HUES64 (cell line): ENCODE results near the gene ABL2.

Experiments used
- H3K27ac ChIP-seq: 2 replicates; pipeline ENCODE4 v1.7.0; 2013; ENCODE audit warnings: low read depth, low read length, inconsistent platforms
- H3K27me3 ChIP-seq: 2 replicates; pipeline ENCODE4 v1.6.1; 2013; ENCODE audit warnings: mild to moderate bottlenecking, low read length; ENCODE audit not compliant: insufficient read depth
- H3K36me3 ChIP-seq: 2 replicates; pipeline ENCODE4 v1.6.1; 2013; ENCODE audit warnings: mild to moderate bottlenecking, low read length; ENCODE audit not compliant: insufficient read depth
- H3K4me1 ChIP-seq: 2 replicates; pipeline ENCODE4 v1.6.1; 2013; ENCODE audit warnings: mild to moderate bottlenecking, low read length, moderate library complexity; ENCODE audit not compliant: insufficient read depth
- H3K4me3 ChIP-seq: 2 replicates; pipeline ENCODE4 v1.5.1; 2013; ENCODE audit warnings: mild to moderate bottlenecking, low read length, moderate library complexity
- H3K9ac ChIP-seq: 2 replicates; pipeline ENCODE4 v1.6.1; 2013; ENCODE audit warnings: mild to moderate bottlenecking, low read depth, low read length
- H3K9me3 ChIP-seq: 2 replicates; pipeline ENCODE4 v1.6.1; 2013; ENCODE audit warnings: low read depth, low read length; ENCODE audit not compliant: insufficient read depth
- WGBS: fragments of 150-250, 120-280 bp; methylation state at CpG from one replicate; pipeline ENCODE4 v1.1.7; 2013; ENCODE audit warnings: missing lambda C conversion rate; 5-methylcytosine and 5-hydroxymethylcytosine counted together

ABL2 gene

GRCh38 chr1:179079113-179079761 is 150.2 kb downstream of the ABL2 start:
- H3K27ac ChIP-seq, result no peak overlapping the region
- H3K4me3 ChIP-seq, result no peak overlapping the region
- H3K9me3 ChIP-seq, result no peaks in the 10 kb centered on the region
- WGBS, result 72% methylated on average over 17 of the region's 18 CpGs
- no peak overlapping the region for H3K9ac ChIP-seq
- H3K4me1 ChIP-seq, result peaks cover 6% of the 10 kb centered on the region; the same call in 1 of the 2 replicates
- no peaks in the 10 kb centered on the region for H3K36me3 ChIP-seq
- peaks cover 7% of the 10 kb centered on the region; the same call in 1 of the 2 replicates for H3K27me3 ChIP-seq

- Histone ChIP-seq H3K9me3 (no peaks in the 10 kb centered on the region), H3K4me1 (peaks cover 6% of the 10 kb centered on the region; the same call in 1 of the 2 replicates), H3K4me3 (no peak overlapping the region), H3K36me3 (peaks cover 9% of the 10 kb centered on the region; the same call in 1 of the 2 replicates), H3K9ac (no peak overlapping the region), H3K27ac (no peak overlapping the region), H3K27me3 (no peaks in the 10 kb centered on the region)
- 92% methylated on average over 7 of the region's 7 CpGs for WGBS
Measured at GRCh38 chr1:179077396-179077795, 152.1 kb downstream of the ABL2 start.

DNA sequence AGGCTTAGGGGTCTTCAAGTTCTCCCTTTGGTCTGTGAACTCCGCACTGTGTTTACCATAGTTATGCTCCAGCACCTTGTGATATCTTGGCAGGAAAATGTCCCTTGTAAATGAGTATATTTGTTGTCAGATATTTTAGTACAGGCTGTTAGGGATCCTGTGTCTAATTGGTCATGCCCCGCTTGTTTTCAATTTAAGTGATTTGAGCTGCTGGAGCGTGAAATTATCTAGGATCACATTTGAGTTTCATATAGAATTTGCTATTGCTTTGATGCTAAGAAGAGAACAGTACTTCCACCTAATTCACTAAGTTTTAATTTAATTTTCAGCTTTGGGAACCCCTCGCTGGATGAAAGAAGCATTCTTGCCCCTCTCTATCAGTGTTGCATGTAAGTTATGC is 163.0 kb downstream of the ABL2 start:
- 95% methylated on average over 4 of the region's 4 CpGs for WGBS
- Histone ChIP-seq H3K9me3 (no peaks in the 10 kb centered on the region), H3K4me1 (no peaks in the 10 kb centered on the region), H3K27me3 (no peaks in the 10 kb centered on the region), H3K4me3 (no peak overlapping the region), H3K27ac (no peak overlapping the region), H3K36me3 (peaks cover 43% of the 10 kb centered on the region), H3K9ac (no peak overlapping the region)

GRCh38 chr1:179061360-179062282 is 167.9 kb downstream of the ABL2 start:
- 98% methylated on average over 8 of the region's 8 CpGs for WGBS

GRCh38 chr1:179058487-179059483 is 170.7 kb downstream of the ABL2 start:
- peaks cover 28% of the 10 kb centered on the region for H3K36me3 ChIP-seq
- 77% methylated on average over 3 of the region's 3 CpGs for WGBS
- peaks cover 15% of the 10 kb centered on the region for H3K4me1 ChIP-seq
- no peak overlapping the region for H3K4me3 ChIP-seq
- H3K27ac ChIP-seq, result peak overlapping the region; percentile 15; the same call in 1 of the 2 replicates
- no peaks in the 10 kb centered on the region for H3K27me3 ChIP-seq
- no peak overlapping the region for H3K9ac ChIP-seq
- H3K9me3 ChIP-seq, result peaks cover 6% of the 10 kb centered on the region; the same call in 1 of the 2 replicates

More at GRCh38 chr1:179061360-179062282, 167.9 kb downstream of the ABL2 start:
- 0 out of 2 replicates have a peak, but pooled peaks cover under 1% of the 10 kb centered on the region for H3K9me3 ChIP-seq
- H3K27ac ChIP-seq, result no peak overlapping the region
- H3K9ac ChIP-seq, result no peak overlapping the region
- H3K4me3 ChIP-seq, result no peak overlapping the region
- H3K4me1 ChIP-seq, result peaks cover 15% of the 10 kb centered on the region
- H3K27me3 ChIP-seq, result no peaks in the 10 kb centered on the region
- H3K36me3 ChIP-seq, result peaks cover 28% of the 10 kb centered on the region

DNA sequence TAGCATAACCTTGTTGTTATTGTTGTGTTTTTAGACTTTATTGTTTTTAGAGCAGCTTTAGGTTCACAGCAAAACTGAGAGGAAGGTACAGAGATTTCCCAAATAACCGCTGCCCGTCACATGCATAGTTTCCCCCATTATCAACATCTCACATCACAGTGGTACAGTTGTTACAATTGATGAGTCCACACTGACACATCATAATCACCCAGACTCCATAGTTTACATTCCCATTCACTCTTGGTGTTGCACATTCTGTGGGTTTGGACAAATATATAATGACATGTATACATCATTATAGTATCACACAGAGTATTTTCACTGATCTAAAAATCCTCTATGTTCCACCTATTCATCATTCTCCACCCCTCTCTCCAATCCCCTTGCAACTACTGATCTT is 173.5 kb downstream of the ABL2 start:
- H3K36me3 ChIP-seq, result peaks cover 24% of the 10 kb centered on the region
- 98% methylated on average over 2 of the region's 2 CpGs for WGBS
- H3K9ac ChIP-seq, result no peak overlapping the region
- no peak overlapping the region for H3K4me3 ChIP-seq
- peaks cover 15% of the 10 kb centered on the region for H3K4me1 ChIP-seq
- H3K9me3 ChIP-seq, result peaks cover 6% of the 10 kb centered on the region; the same call in 1 of the 2 replicates
- no peaks in the 10 kb centered on the region for H3K27me3 ChIP-seq
- H3K27ac ChIP-seq, result no peak overlapping the region

- Histone ChIP-seq H3K4me3 (no peak overlapping the region), H3K27ac (no peak overlapping the region), H3K9me3 (peaks cover 6% of the 10 kb centered on the region; the same call in 1 of the 2 replicates), H3K4me1 (peaks cover 7% of the 10 kb centered on the region; the same call in 1 of the 2 replicates), H3K36me3 (peaks cover 24% of the 10 kb centered on the region), H3K9ac (no peak overlapping the region), H3K27me3 (no peaks in the 10 kb centered on the region)
- WGBS, result no CpG with 5 or more reads among the region's 2 CpGs
Measured at GRCh38 chr1:179053486-179053885, 176.0 kb downstream of the ABL2 start.

DNA sequence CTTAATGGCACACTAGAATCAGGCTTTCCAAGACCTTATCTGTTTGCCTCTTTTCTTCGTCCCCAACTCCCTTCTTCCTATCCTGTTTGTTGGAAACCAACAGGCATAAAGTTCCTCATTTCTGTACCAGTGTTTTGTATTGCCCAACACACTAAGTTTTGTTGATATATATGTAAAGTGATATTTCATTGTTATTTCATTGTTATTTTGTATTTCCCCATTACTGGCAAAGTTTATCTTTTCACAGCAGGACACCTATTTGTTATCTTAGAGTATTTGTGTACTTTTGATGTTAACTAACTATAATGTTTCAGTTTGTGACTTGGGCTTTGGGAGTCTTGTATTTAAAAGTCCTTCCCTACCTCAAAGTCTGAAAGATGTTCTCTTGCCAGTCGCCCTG is 176.7 kb downstream of the ABL2 start:
- 90% methylated on average over 2 of the region's 2 CpGs for WGBS
- Histone ChIP-seq H3K9me3 (peaks cover 6% of the 10 kb centered on the region; the same call in 1 of the 2 replicates), H3K4me1 (0 out of 2 replicates have a peak, but pooled peaks cover under 1% of the 10 kb centered on the region), H3K27ac (no peak overlapping the region), H3K9ac (no peak overlapping the region), H3K27me3 (no peaks in the 10 kb centered on the region), H3K4me3 (no peak overlapping the region), H3K36me3 (peaks cover 24% of the 10 kb centered on the region)
